ENCODE measurements around the gene MAN2B2. TPM values are rescaled to one million over a fixed set of nuclear protein-coding genes. Genes with fewer than 3 reads are reported as not detected.

MAN2B2 gene
- total and polyA plus RNA-seq, 9 donors, result 19.1 to 49.2 (median 40.0) TPM

GRCh38 chr4:6560416-6561172 lies 14.4 kb upstream of the MAN2B2 start:
- 59 to 69% (median 66%) methylated on average over 10 of the region's 10 CpGs for WGBS, 3 donors

GRCh38 chr4:6561173-6561516 lies 13.8 kb upstream of the MAN2B2 start:
- no peak for DNase-seq
- Histone ChIP-seq H3K36me3 (no peaks in the 10 kb centered on the region), H3K27me3 (no peaks in the 10 kb centered on the region), H3K4me3 (no peak overlapping the region), H3K4me1 (ENCODE audit: insufficient read depth) (peaks cover 5% of the 10 kb centered on the region), H3K27ac (no peak overlapping the region), H3K9me3 (no peaks in the 10 kb centered on the region)
- intact Hi-C loops (cut with DNase I), result no loop called here
- no peak for TF ChIP-seq EP300 (IDR thresholded peaks at IDR 0.05)
- TF ChIP-seq, protein P1, sequence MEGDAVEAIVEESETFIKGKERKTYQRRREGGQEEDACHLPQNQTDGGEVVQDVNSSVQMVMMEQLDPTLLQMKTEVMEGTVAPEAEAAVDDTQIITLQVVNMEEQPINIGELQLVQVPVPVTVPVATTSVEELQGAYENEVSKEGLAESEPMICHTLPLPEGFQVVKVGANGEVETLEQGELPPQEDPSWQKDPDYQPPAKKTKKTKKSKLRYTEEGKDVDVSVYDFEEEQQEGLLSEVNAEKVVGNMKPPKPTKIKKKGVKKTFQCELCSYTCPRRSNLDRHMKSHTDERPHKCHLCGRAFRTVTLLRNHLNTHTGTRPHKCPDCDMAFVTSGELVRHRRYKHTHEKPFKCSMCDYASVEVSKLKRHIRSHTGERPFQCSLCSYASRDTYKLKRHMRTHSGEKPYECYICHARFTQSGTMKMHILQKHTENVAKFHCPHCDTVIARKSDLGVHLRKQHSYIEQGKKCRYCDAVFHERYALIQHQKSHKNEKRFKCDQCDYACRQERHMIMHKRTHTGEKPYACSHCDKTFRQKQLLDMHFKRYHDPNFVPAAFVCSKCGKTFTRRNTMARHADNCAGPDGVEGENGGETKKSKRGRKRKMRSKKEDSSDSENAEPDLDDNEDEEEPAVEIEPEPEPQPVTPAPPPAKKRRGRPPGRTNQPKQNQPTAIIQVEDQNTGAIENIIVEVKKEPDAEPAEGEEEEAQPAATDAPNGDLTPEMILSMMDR (IDR thresholded peaks at IDR 0.05), result no peak
- TF ChIP-seq POLR2A (IDR thresholded peaks at IDR 0.05), result no peak
- WGBS, 3 donors, result 25 to 45% (median 29%) methylated on average over 6 of the region's 6 CpGs

More at GRCh38 chr4:6560416-6561172, 14.4 kb upstream of the MAN2B2 start:
- H3K4me3 ChIP-seq, result no peak overlapping the region
- intact Hi-C loops (cut with DNase I), result no loop called here
- TF ChIP-seq EP300 (IDR thresholded peaks at IDR 0.05) (no peak), POLR2A (IDR thresholded peaks at IDR 0.05) (no peak)
- TF ChIP-seq, protein P1 (IDR thresholded peaks at IDR 0.05), result no peak
- no peaks in the 10 kb centered on the region for H3K27me3 ChIP-seq
- no peak for DNase-seq
- no peak overlapping the region for H3K27ac ChIP-seq
- no peaks in the 10 kb centered on the region for H3K9me3 ChIP-seq
- peaks cover 5% of the 10 kb centered on the region for H3K4me1 ChIP-seq (ENCODE audit: insufficient read depth)
- no peaks in the 10 kb centered on the region for H3K36me3 ChIP-seq

- Histone ChIP-seq H3K36me3 (no peaks in the 10 kb centered on the region), H3K4me1 (ENCODE audit: insufficient read depth) (peaks cover 5% of the 10 kb centered on the region), H3K9me3 (no peaks in the 10 kb centered on the region), H3K4me3 (no peak overlapping the region), H3K27me3 (no peaks in the 10 kb centered on the region), H3K27ac (no peak overlapping the region)
- WGBS, 3 donors, result 48 to 58% (median 57%) methylated on average over 16 of the region's 16 CpGs
- intact Hi-C loops (cut with DNase I), result no loop called here
- DNase-seq, result no peak
- TF ChIP-seq EP300 (IDR thresholded peaks at IDR 0.05), result no peak
- no peak for TF ChIP-seq POLR2A (IDR thresholded peaks at IDR 0.05)
- TF ChIP-seq, protein P1 (IDR thresholded peaks at IDR 0.05), result no peak
Observed at GRCh38 chr4:6561706-6562371, 13.2 kb upstream of the MAN2B2 start.

DNA sequence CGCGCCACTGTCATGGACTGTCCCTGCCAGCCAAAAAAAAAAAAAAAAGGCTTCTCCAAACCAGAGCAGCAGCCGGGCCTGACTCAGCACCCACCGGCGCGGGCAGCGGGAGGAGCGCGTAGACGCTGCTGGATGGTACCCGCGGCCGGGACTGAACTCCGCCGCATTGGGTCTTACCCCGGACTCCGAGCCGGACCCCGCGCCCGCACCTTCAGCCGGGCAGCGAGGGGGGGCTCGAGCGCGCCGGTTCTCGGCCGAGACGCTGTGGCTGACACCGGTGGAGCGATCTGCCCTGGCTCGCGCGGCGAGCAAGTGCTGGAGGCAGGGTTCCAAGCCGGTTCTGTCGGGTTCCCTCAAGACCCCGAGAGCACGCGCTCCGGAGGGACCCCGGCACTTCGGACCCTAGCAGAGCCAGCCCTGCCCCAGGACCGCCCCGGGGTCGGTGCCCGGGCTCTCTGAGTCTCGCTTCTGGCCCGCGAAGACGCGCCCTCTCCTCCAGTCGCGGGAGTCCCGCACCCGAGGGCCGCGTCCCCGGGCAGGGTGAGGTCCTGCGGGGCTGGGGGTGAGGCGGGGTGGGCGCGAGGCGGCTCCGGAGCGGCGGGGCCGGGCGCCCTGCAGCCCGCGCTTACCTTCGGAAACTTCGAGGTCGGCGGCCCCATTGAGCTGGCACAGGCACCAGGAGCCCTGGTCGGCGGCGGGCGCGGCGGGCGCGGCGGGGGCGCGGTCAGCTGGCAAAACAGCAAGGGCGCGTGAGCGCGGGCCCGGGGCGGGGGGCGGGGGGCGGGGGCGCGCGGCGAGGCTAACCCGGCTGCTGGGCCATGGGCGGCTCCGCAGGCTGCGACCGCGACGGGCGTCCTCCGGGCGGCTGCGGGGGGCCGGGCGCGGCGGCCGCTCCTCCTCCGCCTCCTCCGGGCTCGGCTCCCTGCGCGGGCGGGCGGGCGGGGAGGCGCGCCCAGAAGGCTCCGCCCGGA lies 11.8 kb upstream of the MAN2B2 start:
- peak overlapping the region; percentile 32 for H3K4me3 ChIP-seq
- intact Hi-C loops (cut with DNase I), result no loop called here
- no peak overlapping the region for H3K27ac ChIP-seq
- H3K9me3 ChIP-seq, result no peaks in the 10 kb centered on the region
- H3K4me1 ChIP-seq (ENCODE audit: insufficient read depth), result peaks cover 5% of the 10 kb centered on the region
- no peak for DNase-seq
- H3K27me3 ChIP-seq, result no peaks in the 10 kb centered on the region
- TF ChIP-seq, protein P1 (IDR thresholded peaks at IDR 0.05), result no peak
- TF ChIP-seq EP300 (IDR thresholded peaks at IDR 0.05) (no peak), POLR2A (IDR thresholded peaks at IDR 0.05) (no peak)
- no peaks in the 10 kb centered on the region for H3K36me3 ChIP-seq
- WGBS, 3 donors, result 1% methylated on average over 30 to 127 of the region's 127 CpGs
